Small intestine (tissue), 7 donors: ENCODE measurements around the gene NINJ2. TPM values are rescaled to one million over a fixed set of nuclear protein-coding genes. Genes with fewer than 3 reads are reported as not detected.
A peak's percentile ranks its signal among the peaks of the same experiment; 100 is the strongest.
"Not testable (repeated sequence)": the region's sequence is repeated elsewhere in the genome, so short reads cannot be mapped to it uniquely, and the experiment has no call there.

Experiments
- DNase-seq, 2 donors: peaks; one replicate each; pipeline versions ENCODE4 v3.0.0 to v3.0.0-alpha.2; 2013
- FAIRE-seq: peaks from 2 replicates; lab custom pipeline; 2012; peaks lifted over from hg19 to GRCh38; lab: Jason Lieb, UNC
- H3K27ac ChIP-seq, 3 donors: one replicate each; pipeline ENCODE4 v1.5.1; 2013; ENCODE audit warnings: low read length in 2 of 3, mild to moderate bottlenecking in 2 of 3, control low read depth in 1 of 3, inconsistent platforms in 1 of 3, low read depth in 1 of 3, moderate library complexity in 1 of 3
- H3K27me3 ChIP-seq, 3 donors: one replicate each; pipeline ENCODE4 v1.6.1; 2013; ENCODE audit warnings: low read length in 3 of 3, inconsistent platforms in 1 of 3; ENCODE audit not compliant: control insufficient read depth in 3 of 3, insufficient read depth in 3 of 3
- H3K36me3 ChIP-seq, 3 donors: one replicate each; pipeline ENCODE4 v1.6.1; 2013; ENCODE audit warnings: low read length in 3 of 3, inconsistent platforms in 1 of 3, low read depth in 1 of 3, mild to moderate bottlenecking in 1 of 3, moderate library complexity in 1 of 3; ENCODE audit not compliant: control insufficient read depth in 3 of 3, insufficient read depth in 2 of 3
- H3K4me1 ChIP-seq, 3 donors: one replicate each; pipeline ENCODE4 v1.6.1; 2013; ENCODE audit warnings: low read length in 2 of 3, inconsistent platforms in 1 of 3, low read depth in 1 of 3, mild to moderate bottlenecking in 1 of 3, moderate library complexity in 1 of 3; ENCODE audit not compliant: control insufficient read depth in 3 of 3, insufficient read depth in 2 of 3
- H3K4me3 ChIP-seq, 3 donors: one replicate each; pipeline ENCODE4 v1.5.1; 2013; ENCODE audit warnings: low read length in 3 of 3, control low read depth in 1 of 3, inconsistent platforms in 1 of 3, low read depth in 1 of 3, mild to moderate bottlenecking in 1 of 3, moderate library complexity in 1 of 3
- H3K9me3 ChIP-seq, 2 donors: one replicate each; pipeline ENCODE4 v1.6.1; 2013; ENCODE audit warnings: low read depth in 1 of 2, low read length in 1 of 2; ENCODE audit not compliant: control insufficient read depth in 2 of 2, insufficient read depth in 1 of 2
- WGBS, 3 donors: extraction: QIAGEN DNeasy Blood & Tissue Kit; methylation state at CpG; one replicate each; pipeline ENCODE4 v1.1.7; 2013; 5-methylcytosine and 5-hydroxymethylcytosine counted together
- polyA plus RNA-seq, 4 donors: library from polyadenylated mRNA; stranded (reverse) in 3 of 4; unstranded in 1 of 4; fragments of 200-250 nt in 3 of 4; fragments of 120-200 nt in 1 of 4; gene quantifications; one replicate each; pipeline versions ENCODE4 v1.2.1 to v1.2.3, GENCODE V29; 2013
- donor health status: healthy with polysubstance abuse.
- donor health status: control.
- donor health status: control.
- donor health status: Bipolar disorder and iron deficiency.
- donor health status: healthy.

Gene NINJ2
- polyA plus RNA-seq, 4 donors, result 0.67 to 8.1 (median 3.8) TPM

GRCh38 chr12:698222-698621 lies 35.0 kb upstream of the NINJ2 start:
- not testable (repeated sequence) for H3K4me3 ChIP-seq, H3K27me3 ChIP-seq, H3K36me3 ChIP-seq, H3K4me1 ChIP-seq, FAIRE-seq, DNase-seq, H3K27ac ChIP-seq
- H3K9me3 ChIP-seq, result peaks cover 0 to 19% of the 10 kb centered on the region in 2 donors
- 93 to 97% (median 95%) methylated on average over 4 of the region's 4 CpGs for WGBS, 3 donors

GRCh38 chr12:697481-697880 lies 34.2 kb upstream of the NINJ2 start:
- Histone ChIP-seq H3K27me3 (no peaks in the 10 kb centered on the region), H3K27ac (no peak overlapping the region), H3K4me3 (no peak overlapping the region), H3K36me3 (no peaks in the 10 kb centered on the region), H3K9me3 (peaks cover 0 to 19% of the 10 kb centered on the region in 2 donors), H3K4me1 (no peaks in the 10 kb centered on the region)
- 70 to 90% (median 87%) methylated on average over 2 of the region's 2 CpGs for WGBS, 3 donors
- DNase-seq, result no peak
- FAIRE-seq, result no peak

DNA sequence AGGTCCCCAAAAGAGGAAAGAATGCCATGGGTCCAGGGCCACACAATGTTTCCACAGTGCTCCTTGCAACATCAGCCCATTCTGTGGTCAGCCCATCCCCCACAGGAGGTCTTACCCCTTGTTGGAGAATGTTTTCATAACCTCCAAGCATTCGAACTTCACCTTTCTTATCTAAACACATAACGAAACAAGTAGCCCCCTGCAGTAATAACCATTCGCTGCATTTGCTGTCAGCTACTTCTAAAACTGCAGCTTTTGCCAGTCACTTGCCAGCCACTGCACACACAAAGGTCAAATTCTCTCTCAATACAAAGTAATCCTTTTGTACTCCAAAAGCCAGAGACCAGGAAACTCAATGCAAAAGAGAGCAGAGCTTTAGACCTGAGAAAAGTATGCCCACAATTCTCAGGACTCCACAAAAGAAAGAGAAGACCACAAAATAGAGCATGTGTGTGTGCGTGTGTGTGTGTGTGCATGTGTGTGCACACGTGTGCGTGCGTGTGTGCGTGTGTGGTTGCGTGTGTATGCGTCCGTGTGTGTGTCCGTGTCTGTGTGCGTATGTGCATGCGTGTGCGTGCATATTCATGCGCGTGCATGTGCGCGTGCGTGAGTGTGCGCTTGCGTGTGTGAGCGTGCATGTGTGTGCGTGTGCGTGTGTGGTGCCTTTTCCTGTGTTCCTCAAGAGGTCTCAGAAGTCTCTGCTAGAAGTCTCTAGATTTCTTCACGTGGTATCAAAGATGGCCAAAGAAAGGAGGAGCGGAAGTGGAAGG lies 31.7 kb upstream of the NINJ2 start:
- WGBS, 3 donors, result 90 to 91% (median 91%) methylated on average over 27 of the region's 27 CpGs
- Histone ChIP-seq H3K27ac (no peak overlapping the region), H3K4me3 (no peak overlapping the region), H3K4me1 (no peaks in the 10 kb centered on the region), H3K9me3 (peaks cover 0 to 19% of the 10 kb centered on the region in 2 donors), H3K27me3 (no peaks in the 10 kb centered on the region), H3K36me3 (no peaks in the 10 kb centered on the region)
- DNase-seq (no peak), FAIRE-seq (no peak)

DNA sequence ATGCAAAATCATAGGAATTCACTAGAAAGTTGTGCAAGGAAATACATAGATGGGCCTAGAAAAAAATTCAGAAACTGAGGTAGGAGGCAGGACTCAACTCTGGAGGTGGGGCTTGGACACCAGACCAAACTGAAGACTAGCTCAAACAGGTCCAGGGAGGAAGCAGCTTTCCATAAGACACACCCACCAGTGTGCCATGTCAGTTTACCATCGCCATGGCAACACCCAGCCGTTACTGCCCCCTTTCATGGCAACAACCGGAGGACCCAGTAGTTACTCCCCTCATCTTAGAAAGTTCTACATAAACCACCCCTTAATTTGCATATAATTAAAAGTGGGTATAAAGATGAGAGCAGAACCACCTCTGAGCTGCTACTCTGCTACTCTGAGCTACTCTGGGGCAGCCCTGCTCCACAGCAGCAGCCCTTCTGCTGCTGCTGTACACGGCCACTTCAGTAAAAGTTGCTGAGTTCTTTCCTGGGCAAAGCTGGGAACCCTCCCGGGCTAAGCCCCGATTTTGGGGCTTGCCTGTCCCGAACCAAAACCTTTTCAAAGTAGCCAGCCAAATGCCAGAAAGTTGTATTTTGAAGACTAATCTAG lies 30.8 kb upstream of the NINJ2 start:
- Histone ChIP-seq H3K27me3 (no peaks in the 10 kb centered on the region), H3K9me3 (peaks cover 0 to 16% of the 10 kb centered on the region in 2 donors), H3K27ac (no peak overlapping the region), H3K4me3 (no peak overlapping the region), H3K4me1 (no peaks in the 10 kb centered on the region), H3K36me3 (no peaks in the 10 kb centered on the region)
- 79 to 90% (median 87%) methylated on average over 7 of the region's 7 CpGs for WGBS, 3 donors
- no peak for FAIRE-seq
- DNase-seq, result no peak

DNA sequence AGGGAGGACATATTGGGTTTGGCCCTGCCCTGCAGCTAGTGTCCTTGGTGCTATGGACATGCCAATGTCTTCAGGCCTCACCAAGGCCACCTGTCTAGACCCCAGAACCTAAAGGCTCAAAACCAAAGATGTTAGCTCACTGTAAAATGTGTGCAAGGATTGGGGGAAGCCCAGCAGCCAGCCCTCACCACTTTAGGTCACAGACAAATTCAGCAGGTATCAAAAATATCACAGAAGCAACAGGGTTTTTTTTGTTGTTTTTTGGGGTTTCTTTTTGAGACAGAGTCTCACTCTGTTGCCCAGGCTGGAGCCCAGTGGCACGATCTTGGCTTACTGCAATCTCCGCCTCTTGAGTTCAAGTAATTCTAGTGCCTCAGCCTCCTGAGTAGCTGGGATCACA lies 29.0 kb upstream of the NINJ2 start:
- no peak for DNase-seq
- Histone ChIP-seq H3K4me1 (no peaks in the 10 kb centered on the region), H3K9me3 (peaks cover 0 to 2% of the 10 kb centered on the region in 2 donors), H3K27ac (no peak overlapping the region), H3K4me3 (no peak overlapping the region), H3K27me3 (no peaks in the 10 kb centered on the region), H3K36me3 (no peaks in the 10 kb centered on the region)
- 80 to 93% (median 88%) methylated on average over 2 of the region's 2 CpGs for WGBS, 3 donors
- FAIRE-seq, result no peak

DNA sequence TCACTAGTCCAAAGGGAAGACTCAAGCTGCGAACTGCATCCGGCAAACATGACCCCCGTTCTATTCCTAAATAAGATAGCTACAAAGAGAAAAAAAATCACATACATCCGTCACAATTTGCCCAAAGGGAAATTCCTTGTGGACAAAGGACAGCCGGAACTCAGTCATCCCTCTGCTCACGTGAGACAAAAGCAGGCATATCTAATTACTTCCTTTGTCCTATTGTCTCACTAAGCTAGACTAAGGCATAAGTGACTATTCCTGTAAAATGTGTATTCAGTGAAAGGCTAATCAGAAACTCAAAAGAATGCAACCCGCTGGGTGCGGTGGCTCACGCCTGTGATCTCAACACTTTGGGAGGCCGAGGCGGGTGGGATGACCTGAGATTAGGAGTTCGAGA lies 27.2 kb upstream of the NINJ2 start:
- H3K27me3 ChIP-seq, result no peaks in the 10 kb centered on the region
- WGBS, 3 donors, result 89 to 93% (median 90%) methylated on average over 12 of the region's 12 CpGs
- H3K4me3 ChIP-seq, result no peak overlapping the region
- no peaks in the 10 kb centered on the region for H3K9me3 ChIP-seq
- DNase-seq, result no peak
- no peak for FAIRE-seq
- H3K36me3 ChIP-seq, result no peaks in the 10 kb centered on the region
- H3K4me1 ChIP-seq, result no peaks in the 10 kb centered on the region
- no peak overlapping the region for H3K27ac ChIP-seq

DNA sequence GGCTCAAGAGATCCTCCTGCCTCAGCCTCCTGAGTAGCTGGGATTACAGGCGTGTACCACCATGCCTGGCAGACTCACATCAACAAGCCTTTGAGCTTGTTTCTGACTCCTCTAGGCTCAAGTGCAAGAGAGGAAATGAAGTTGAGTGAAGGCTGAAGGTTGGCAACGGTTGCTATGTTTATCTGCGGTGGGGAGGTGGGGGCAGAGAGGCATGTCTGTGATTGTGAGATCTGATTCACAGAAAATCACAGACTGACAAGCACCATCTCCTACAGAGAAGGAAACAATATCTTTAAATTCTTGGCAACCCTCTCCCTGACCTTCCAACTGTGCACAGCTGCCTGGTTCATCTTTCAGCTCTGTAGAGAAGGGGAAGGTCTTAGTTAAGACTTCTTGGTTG lies 22.1 kb upstream of the NINJ2 start:
- no peak overlapping the region for H3K4me3 ChIP-seq
- H3K4me1 ChIP-seq, result no peaks in the 10 kb centered on the region
- H3K27ac ChIP-seq, result no peak overlapping the region
- H3K9me3 ChIP-seq, result no peaks in the 10 kb centered on the region
- FAIRE-seq (no peak), DNase-seq (peak; percentile 11 to 54)
- no peaks in the 10 kb centered on the region for H3K36me3 ChIP-seq
- WGBS, 3 donors, result 24 to 45% (median 25%) methylated on average over 3 of the region's 3 CpGs
- no peaks in the 10 kb centered on the region for H3K27me3 ChIP-seq

DNA sequence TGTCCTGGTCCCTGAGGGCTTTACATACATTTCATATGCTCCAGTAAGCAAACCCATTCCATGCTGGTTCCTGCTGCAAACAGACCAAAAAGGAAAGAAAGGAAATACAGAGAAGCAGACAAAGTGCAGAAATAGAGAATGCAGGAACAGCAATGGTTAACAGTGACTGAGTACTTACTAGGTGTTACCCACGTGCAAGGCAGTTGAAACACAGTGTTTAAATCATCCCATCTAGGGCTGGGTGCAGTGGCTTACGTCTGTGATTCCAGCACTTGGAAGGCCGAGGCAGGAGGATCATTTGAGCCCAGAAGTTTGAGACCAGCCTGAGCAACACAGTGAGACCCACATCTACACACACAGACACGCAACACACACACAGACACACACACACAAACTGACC lies 21.2 kb upstream of the NINJ2 start:
- H3K27ac ChIP-seq, result no peak overlapping the region
- no peaks in the 10 kb centered on the region for H3K27me3 ChIP-seq
- H3K9me3 ChIP-seq, result no peaks in the 10 kb centered on the region
- FAIRE-seq, result no peak
- WGBS, 3 donors, result 68 to 70% (median 69%) methylated on average over 4 of the region's 4 CpGs
- DNase-seq, result no peak
- no peak overlapping the region for H3K4me3 ChIP-seq
- H3K36me3 ChIP-seq, result no peaks in the 10 kb centered on the region
- H3K4me1 ChIP-seq, result no peaks in the 10 kb centered on the region
